Astrocyte of the cerebellum (primary cell): Measurements from ENCODE around the gene UNC119.

Source experiments
- DNase-seq: peaks from one replicate; pipeline ENCODE4 v3.0.0-alpha.2; 2011; ENCODE audit warnings: low read depth
- H3K4me3 ChIP-seq: 2 replicates; pipeline ENCODE4 v1.5.1; 2011; ENCODE audit warnings: mild to moderate bottlenecking, low read depth, low read length, moderate library complexity
- CTCF ChIP-seq: IDR thresholded peaks from 2 replicates; pipeline ENCODE4 v1.5.1; 2012; ENCODE audit warnings: low read length, low read depth, moderate library complexity, mild to moderate bottlenecking; ENCODE audit errors: missing control alignments
- in situ Hi-C: cut with HindIII; loops from 2 replicates; pipeline ENCODE4 v1.10.0; 2017; ENCODE audit warnings: low sequenced_read_pairs

The UNC119 gene

GRCh38 chr17:28545141-28545503, 7.3 kb downstream of the UNC119 start:
- in situ Hi-C loops, result loop anchor here (5.0 kb wide), 1 partner anchor 48 kb away; no protein-coding TSS in a partner anchor
- H3K4me3 ChIP-seq, result no peak overlapping the region
- TF ChIP-seq CTCF, result no peak
- no peak for DNase-seq

- in situ Hi-C loops, result loop anchor here (5.0 kb wide), 1 partner anchor 47 kb away; no protein-coding TSS in a partner anchor
- TF ChIP-seq CTCF, result no peak
- H3K4me3 ChIP-seq, result no peak overlapping the region
- no peak for DNase-seq
These were observed 7.9 kb downstream of the UNC119 start for GRCh38 chr17:28544402-28545140.

- in situ Hi-C loops, result no loop called here
- no peak for TF ChIP-seq CTCF
- no peak overlapping the region for H3K4me3 ChIP-seq
- no peak for DNase-seq
These were observed 11.0 kb downstream of the UNC119 start for GRCh38 chr17:28541439-28541838.

- no peak for DNase-seq
- no peak overlapping the region for H3K4me3 ChIP-seq
- in situ Hi-C loops, result no loop called here
- TF ChIP-seq CTCF, result no peak
These were observed 12.2 kb downstream of the UNC119 start for GRCh38 chr17:28540231-28540630.

- no peak for DNase-seq
- in situ Hi-C loops, result no loop called here
- no peak overlapping the region for H3K4me3 ChIP-seq
- TF ChIP-seq CTCF, result no peak
These were observed 14.0 kb downstream of the UNC119 start for GRCh38 chr17:28538296-28538895.

GRCh38 chr17:28537219-28537610, 15.2 kb downstream of the UNC119 start:
- H3K4me3 ChIP-seq, result no peak overlapping the region
- no peak for DNase-seq
- TF ChIP-seq CTCF, result no peak
- in situ Hi-C loops, result no loop called here
